GM19452 (cell line): ENCODE measurements around the gene TKFC.

Source experiments
- ATAC-seq: cut with Tn5 transposase; IDR thresholded peaks from one replicate; pipeline ENCODE4 v1.9.1; 2021; ENCODE audit not compliant: unreplicated experiment

The TKFC gene

GRCh38 chr11:61345954-61346843 is 13.2 kb downstream of the TKFC start:
- no peak for ATAC-seq

- ATAC-seq: no peak
These were observed 15.0 kb downstream of the TKFC start for GRCh38 chr11:61347916-61348461.

DNA sequence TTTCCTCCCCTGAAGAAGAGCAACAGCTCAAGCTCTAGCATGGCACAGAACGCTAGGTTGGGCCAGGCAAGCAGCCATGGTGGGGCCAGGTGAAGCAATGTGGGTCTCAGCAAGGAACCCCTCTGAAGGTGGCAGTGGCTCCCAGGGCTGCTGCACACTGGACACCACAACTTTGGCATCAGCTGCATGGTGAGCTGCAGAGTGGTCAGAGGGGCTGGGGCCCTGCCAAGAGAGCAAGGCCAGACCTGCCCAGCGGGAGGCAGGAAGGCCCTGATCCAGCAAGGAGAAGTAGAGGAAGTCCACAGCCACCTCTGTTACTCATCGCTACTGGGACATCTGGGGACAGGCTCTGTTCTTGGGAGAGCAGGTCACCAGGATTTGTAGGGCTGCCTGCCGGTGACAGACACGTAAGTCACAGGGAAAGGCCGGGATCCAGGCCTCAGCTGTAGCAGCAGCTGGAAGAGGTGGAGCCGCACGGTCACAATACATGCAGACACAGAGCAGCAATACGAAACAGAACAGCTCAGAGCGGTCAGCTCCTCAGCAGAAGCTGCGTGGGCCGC is 16.2 kb downstream of the TKFC start:
- no peak for ATAC-seq

DNA sequence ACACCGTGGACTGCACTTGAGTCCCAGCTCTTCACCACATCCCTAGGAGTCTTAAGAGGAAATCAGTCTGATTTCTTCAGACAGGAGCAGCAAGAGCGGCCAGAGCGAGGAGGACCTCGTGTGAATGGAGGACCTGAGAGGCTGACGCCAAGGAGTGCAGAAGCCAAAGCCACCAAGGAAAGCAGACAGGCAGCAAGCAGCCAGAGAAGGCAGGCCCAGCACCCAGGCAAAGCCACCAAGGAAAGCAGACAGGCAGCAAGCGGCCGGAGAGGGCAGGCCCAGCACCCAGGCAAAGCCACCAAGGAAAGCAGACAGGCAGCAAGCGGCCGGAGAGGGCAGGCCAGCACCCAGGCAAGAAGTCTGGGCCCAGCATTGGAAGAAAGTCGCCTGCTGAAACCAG is 16.9 kb downstream of the TKFC start:
- ATAC-seq: no peak

GRCh38 chr11:61350336-61350735 is 17.3 kb downstream of the TKFC start:
- ATAC-seq: no peak

DNA sequence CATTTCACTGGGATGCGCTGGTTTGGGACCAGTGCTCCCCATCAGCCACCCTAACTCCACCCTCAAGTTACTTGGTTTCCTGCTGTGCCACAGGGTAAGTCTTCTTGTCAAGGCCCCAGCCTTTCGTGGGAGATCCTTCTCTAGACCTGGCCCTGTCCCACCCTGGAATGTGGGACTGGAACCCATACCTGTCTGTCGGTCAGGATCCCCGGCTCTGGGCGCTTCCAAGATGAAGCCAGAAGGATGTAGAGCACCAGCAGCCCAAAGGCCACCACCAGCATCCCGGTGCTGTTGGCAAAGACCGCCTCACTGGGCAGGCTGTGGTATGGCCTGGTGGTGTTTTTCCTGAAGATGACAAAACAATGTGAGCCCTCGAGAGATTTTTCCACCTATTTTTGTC is 17.8 kb downstream of the TKFC start:
- ATAC-seq: no peak

DNA sequence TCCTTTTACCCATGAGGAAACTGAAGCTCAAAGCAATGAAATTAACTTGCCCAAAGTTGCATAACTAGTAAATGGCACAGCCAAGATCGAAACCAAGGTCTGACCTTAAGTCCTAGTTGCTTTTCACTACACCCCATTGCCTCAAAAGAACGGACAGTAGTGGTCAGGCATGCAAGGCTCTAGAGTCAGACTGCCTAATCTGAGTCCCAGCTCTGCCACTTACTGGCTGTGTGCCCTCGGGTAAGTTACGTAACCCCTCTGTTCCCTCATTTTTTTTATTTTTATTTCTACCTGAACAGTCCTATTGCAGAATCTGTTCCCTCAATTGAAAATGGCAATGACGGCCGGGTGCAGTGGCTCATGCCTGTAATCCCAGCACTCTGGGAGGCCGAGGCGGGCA is 19.0 kb downstream of the TKFC start:
- no peak for ATAC-seq

- ATAC-seq: no peak
These were observed 20.4 kb downstream of the TKFC start for GRCh38 chr11:61353131-61354067.

- ATAC-seq: no peak
These were observed 21.2 kb downstream of the TKFC start for GRCh38 chr11:61354208-61354607.

DNA sequence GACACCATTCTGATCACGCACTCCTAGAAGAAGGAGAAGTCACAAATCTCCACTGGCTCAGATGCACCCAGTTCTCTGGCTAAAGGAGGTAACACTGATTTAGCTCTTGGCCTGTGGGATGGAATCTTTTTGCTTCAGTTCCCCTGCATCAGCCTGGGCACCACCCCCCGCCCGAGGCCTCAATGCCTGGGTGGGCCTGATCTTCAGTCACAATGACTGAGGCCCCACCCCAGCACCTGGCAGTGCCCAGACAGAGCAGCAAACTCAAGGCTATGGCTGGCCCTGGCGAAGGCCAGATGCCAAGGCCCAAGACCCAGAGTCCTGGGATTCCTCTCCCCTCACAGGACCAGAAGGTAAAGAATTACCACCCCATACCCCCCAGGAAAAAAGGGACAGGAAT is 23.7 kb downstream of the TKFC start:
- no peak for ATAC-seq

GRCh38 chr11:61357233-61357893 is 24.3 kb downstream of the TKFC start:
- peak; percentile 52 for ATAC-seq

- ATAC-seq: no peak
These were observed 24.8 kb downstream of the TKFC start for GRCh38 chr11:61357894-61358239.

GRCh38 chr11:61358566-61358965 is 25.5 kb downstream of the TKFC start:
- no peak for ATAC-seq

DNA sequence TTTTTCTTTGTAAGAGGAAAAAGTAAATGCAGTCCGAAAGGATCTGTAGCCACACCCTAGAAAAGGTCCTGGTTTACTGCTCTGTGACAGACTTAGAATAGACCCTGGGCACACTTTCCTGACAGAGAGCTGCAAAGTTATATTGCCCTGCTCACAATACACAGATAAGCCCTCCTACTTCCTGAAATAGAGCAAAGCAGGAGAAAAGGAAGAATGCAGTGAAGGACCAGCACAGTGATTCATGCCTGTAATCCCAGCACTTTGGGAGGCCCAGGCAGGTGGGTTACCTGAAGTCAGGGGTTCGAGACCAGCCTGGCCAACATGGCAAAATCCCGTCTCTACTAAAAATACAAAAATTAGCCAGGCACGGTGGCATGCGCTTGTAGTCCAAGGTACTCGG is 26.5 kb downstream of the TKFC start:
- ATAC-seq: no peak

DNA sequence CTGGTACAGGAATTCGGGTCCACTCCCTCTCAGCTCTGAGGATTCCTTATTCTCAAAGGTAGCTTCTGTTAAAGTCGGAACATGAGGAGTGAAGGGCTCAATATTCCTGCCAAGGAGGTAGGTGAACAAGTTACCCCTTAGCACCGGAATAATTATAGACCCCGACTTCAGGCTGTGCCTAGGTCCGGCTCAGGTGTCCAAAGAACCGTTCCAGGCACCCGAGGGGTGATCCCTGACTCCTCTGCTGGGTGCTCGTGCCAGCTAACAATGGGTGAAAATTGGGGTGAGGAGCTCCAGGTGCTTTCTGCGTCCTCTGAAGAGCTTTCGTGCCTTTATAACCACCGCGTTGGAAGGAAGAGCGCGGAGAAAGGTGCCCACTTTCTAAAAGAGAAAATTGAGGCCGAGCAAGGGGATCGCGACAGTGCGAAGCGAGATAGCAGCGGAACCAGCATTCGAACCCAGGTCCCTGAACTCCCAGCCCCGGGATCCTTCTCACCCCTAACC is 28.3 kb downstream of the TKFC start:
- ATAC-seq: no peak

- peak; percentile 79 for ATAC-seq
These were observed 28.9 kb downstream of the TKFC start, which contains the start of the genes CYB561A3 and TMEM138 for GRCh38 chr11:61361741-61362541. Gene CYB561A3, minus strand, starts transcription at chr11:61361882. Its CDS starts 5,169 bp downstream, at chr11:61356713. Gene TMEM138, plus strand, starts transcription at chr11:61362374. Its CDS starts 2,017 bp downstream, at chr11:61364391.

- no peak for ATAC-seq
These were observed 29.5 kb downstream of the TKFC start for GRCh38 chr11:61362542-61362875.

DNA sequence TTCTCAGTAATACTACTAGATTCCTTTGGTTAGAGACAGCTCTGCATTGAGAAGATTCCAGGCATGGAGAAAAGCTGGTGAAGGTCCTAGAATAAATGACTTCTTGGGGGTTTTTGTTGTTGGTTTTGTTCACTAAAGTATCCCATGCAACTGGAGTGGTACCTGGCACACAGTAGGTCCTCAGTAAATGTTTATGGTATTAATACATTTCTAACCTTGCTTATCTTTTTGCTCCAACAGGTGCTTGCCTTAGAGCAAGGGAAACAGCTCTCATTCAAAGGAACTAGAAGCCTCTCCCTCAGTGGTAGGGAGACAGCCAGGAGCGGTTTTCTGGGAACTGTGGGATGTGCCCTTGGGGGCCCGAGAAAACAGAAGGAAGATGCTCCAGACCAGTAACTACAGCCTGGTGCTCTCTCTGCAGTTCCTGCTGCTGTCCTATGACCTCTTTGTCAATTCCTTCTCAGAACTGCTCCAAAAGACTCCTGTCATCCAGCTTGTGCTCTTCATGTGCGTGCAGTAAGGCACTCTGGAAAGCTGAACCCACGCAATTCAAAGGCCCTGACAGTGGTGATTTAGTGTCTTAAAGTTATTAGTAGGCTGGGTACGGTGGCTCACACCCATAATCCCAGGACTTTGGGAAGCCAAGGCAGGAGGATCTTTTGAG is 31.1 kb downstream of the TKFC start:
- ATAC-seq: no peak

GRCh38 chr11:61367406-61367805 is 34.4 kb downstream of the TKFC start:
- no peak for ATAC-seq
